HepG2 (cell line): ENCODE data around the gene KLHL21. TPM values are rescaled to one million over a fixed set of nuclear protein-coding genes. Genes with fewer than 3 reads are reported as not detected.

Experiments used
- HOXA5 ChIP-seq: sonication (generic); formaldehyde crosslinking; IDR thresholded peaks from 2 replicates; pipeline ENCODE4 v1.4.0; 2020; ENCODE audit warnings: missing genetic modification reagents
- HOXA7 ChIP-seq: sonication (generic); formaldehyde crosslinking; IDR thresholded peaks from 2 replicates; pipeline ENCODE4 v1.8.1; 2022; ENCODE audit warnings: mild to moderate bottlenecking, missing genetic modification reagents, moderate library complexity
- KAT7 ChIP-seq: IDR thresholded peaks from 2 replicates; pipeline ENCODE4 v1.6.1; 2018; ENCODE audit warnings: borderline replicate concordance, missing compliant biosample characterization
- POLR2AphosphoS2 ChIP-seq: IDR thresholded peaks from 2 replicates; pipeline ENCODE4 v1.6.1; 2011; ENCODE audit warnings: low read depth, low read length, improper control_type of control experiment
- RAD21 ChIP-seq: fragments of 450-650 bp; formaldehyde crosslinking; IDR thresholded peaks from 2 replicates; pipeline ENCODE4 v1.5.0; 2020; ENCODE audit warnings: mild to moderate bottlenecking
- SIX1 ChIP-seq: sonication (generic); formaldehyde crosslinking; IDR thresholded peaks from 2 replicates; pipeline ENCODE4 v1.4.0; 2020; ENCODE audit warnings: missing genetic modification reagents, borderline replicate concordance
- SP4 ChIP-seq: sonication (generic); formaldehyde crosslinking; IDR thresholded peaks from 2 replicates; pipeline ENCODE4 v1.8.1; 2023; ENCODE audit warnings: mild to moderate bottlenecking, missing genetic modification reagents
- ZNF501 ChIP-seq: sonication (generic); formaldehyde crosslinking; IDR thresholded peaks from 2 replicates; pipeline ENCODE4 v1.5.1; 2020; ENCODE audit warnings: mild to moderate bottlenecking, moderate library complexity, missing genetic modification reagents
- ZNF547 ChIP-seq: sonication (generic); formaldehyde crosslinking; IDR thresholded peaks from 2 replicates; pipeline ENCODE4 v1.5.1; 2020; ENCODE audit warnings: mild to moderate bottlenecking, missing genetic modification reagents
- ZNF552 ChIP-seq: sonication (generic); formaldehyde crosslinking; IDR thresholded peaks from 2 replicates; pipeline ENCODE4 v1.9.0; 2022; ENCODE audit warnings: missing genetic modification reagents, mild to moderate bottlenecking, borderline replicate concordance
- ZSCAN20 ChIP-seq: sonication (generic); formaldehyde crosslinking; IDR thresholded peaks from 2 replicates; pipeline ENCODE4 v1.4.0; 2020; ENCODE audit warnings: missing genetic modification reagents, mild to moderate bottlenecking, borderline replicate concordance
- polyA plus RNA-seq, 8 experiments: library from polyadenylated mRNA; depleted of rRNA in 3 of 8; stranded (reverse) in 7 of 8; unstranded in 1 of 8; fragments of >200 nt; fragmentation: Illumina TruSeq in 4 of 8; extraction: Trizol in 4 of 8; gene quantifications; 2 replicates each; pipeline versions ENCODE4 v1.2.1 to v1.2.3, GENCODE V29; 2011 to 2016; ENCODE audit warnings: low read depth in 4 of 8, missing spikeins in 1 of 8, mixed read lengths in 1 of 8; ENCODE audit not compliant: insufficient read depth in 1 of 8
- total RNA-seq, 5 experiments: library from RNA; depleted of rRNA; stranded (reverse); fragments of >200 nt; fragmentation: Illumina TruSeq; extraction: Trizol; gene quantifications; 2 replicates each; pipeline ENCODE4 v1.2.3, GENCODE V29; 2016; ENCODE audit warnings: low read depth in 1 of 5
- TF ChIP-seq, protein P1 (sequence below), 2 experiments: sonication (generic) in 1 of 2; formaldehyde crosslinking in 1 of 2; IDR thresholded peaks; 2 replicates each; pipeline versions ENCODE4 v1.4.0 to v1.6.1; 2016 to 2020; ENCODE audit warnings: borderline replicate concordance in 1 of 2, low read depth in 1 of 2, mild to moderate bottlenecking in 1 of 2, missing genetic modification reagents in 1 of 2
- TF ChIP-seq, protein P2 (sequence below): sonication (generic); formaldehyde crosslinking; IDR thresholded peaks from 2 replicates; pipeline ENCODE4 v1.8.0; 2022; ENCODE audit warnings: low read depth, missing genetic modification reagents
- TF ChIP-seq, protein P3 (sequence below): sonication (generic); formaldehyde crosslinking; IDR thresholded peaks from 2 replicates; pipeline ENCODE4 v1.5.1; 2020; ENCODE audit warnings: missing genetic modification reagents, mild to moderate bottlenecking, borderline replicate concordance
- TF ChIP-seq, protein P4 (sequence below): sonication (generic); formaldehyde crosslinking; IDR thresholded peaks from 2 replicates; pipeline ENCODE4 v1.4.0; 2020; ENCODE audit warnings: missing genetic modification reagents, low read depth, mild to moderate bottlenecking, borderline replicate concordance
- TF ChIP-seq, protein P5 (sequence below): sonication (generic); formaldehyde crosslinking; IDR thresholded peaks from 2 replicates; pipeline ENCODE4 v1.4.0; 2020; ENCODE audit warnings: missing genetic modification reagents, borderline replicate concordance

Gene KLHL21
- total and polyA plus RNA-seq, 2 of the 13 experiments (the other 11 are each of a cell fraction or from before 2014, with no cell fraction given) = 14.8 to 25.0 TPM

DNA sequence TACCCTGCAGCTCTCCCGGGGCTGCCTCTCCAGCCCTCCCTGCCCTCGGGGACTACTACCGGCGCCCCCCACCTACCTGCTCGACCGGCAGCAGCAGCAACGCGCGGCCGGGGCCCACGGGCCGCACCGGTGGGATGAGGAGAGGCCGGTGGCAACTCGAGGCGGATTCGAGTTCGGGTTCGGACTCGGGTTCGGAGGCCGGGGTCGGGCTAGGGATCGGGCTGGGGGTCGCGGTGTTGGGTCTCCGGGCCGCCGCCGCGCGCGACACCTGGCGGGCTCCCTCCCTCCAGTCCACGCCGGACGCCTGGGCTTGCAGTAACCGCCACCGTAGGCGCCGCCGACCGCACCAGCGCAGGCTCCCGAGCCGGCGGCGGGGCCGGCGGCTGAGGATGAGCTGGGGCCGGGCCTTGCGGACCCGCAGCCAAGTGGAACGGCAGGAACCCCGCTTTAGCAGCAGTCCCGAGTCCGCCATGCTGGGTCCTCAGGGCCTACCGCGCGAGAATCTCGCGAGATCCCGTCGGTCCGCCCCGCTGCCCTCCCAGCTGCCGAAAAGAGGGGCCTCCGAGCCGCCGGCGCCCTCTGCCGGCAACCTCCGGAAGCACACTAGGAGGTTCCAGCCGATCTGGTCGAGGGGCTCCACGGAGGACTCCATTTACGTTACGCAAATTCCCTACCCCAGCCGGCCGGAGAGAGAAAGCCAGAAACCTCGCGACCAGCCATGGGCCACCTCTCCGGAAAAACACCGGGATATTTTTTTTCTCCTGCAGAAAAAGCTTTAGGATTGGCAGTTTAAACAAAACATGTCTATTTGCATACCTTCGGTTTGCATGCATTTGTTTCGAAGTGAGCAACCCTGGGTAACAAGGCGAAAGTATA, 48.4 kb downstream of the KLHL21 start, which contains the start of gene NOL9 (continued):
- TF ChIP-seq, protein P1, sequence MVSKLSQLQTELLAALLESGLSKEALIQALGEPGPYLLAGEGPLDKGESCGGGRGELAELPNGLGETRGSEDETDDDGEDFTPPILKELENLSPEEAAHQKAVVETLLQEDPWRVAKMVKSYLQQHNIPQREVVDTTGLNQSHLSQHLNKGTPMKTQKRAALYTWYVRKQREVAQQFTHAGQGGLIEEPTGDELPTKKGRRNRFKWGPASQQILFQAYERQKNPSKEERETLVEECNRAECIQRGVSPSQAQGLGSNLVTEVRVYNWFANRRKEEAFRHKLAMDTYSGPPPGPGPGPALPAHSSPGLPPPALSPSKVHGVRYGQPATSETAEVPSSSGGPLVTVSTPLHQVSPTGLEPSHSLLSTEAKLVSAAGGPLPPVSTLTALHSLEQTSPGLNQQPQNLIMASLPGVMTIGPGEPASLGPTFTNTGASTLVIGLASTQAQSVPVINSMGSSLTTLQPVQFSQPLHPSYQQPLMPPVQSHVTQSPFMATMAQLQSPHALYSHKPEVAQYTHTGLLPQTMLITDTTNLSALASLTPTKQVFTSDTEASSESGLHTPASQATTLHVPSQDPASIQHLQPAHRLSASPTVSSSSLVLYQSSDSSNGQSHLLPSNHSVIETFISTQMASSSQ (IDR thresholded peaks at IDR 0.05; ENCODE audit: low read depth) = no peak
- TF ChIP-seq, protein P1 (CRISPR knock-in tag; IDR thresholded peaks at IDR 0.05; ENCODE audit: borderline replicate concordance) = peak; percentile 54; the same call in 1 of the 2 replicates
- TF ChIP-seq POLR2AphosphoS2 = no peak
- 0 out of 2 replicates have a peak, but pooled peaks have one; percentile 14 for TF ChIP-seq SIX1 (CRISPR knock-in tag)
- TF ChIP-seq RAD21 = peak; percentile 80
- TF ChIP-seq, protein P2, sequence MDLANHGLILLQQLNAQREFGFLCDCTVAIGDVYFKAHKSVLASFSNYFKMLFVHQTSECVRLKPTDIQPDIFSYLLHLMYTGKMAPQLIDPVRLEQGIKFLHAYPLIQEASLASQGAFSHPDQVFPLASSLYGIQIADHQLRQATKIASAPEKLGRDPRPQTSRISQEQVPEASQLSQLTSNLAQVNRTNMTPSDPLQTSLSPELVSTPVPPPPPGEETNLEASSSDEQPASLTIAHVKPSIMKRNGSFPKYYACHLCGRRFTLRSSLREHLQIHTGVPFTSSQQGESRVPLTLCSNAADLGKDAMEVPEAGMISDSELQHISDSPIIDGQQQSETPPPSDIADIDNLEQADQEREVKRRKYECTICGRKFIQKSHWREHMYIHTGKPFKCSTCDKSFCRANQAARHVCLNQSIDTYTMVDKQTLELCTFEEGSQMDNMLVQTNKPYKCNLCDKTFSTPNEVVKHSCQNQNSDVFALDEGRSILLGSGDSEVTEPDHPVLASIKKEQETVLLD (CRISPR knock-in tag) = 0 out of 2 replicates have a peak, but pooled peaks have one; percentile 19
- TF ChIP-seq KAT7 (CRISPR knock-in tag) = peak; percentile 50; the same call in 1 of the 2 replicates
- peak; percentile 84 for TF ChIP-seq HOXA5 (CRISPR knock-in tag)
- TF ChIP-seq, protein P3, sequence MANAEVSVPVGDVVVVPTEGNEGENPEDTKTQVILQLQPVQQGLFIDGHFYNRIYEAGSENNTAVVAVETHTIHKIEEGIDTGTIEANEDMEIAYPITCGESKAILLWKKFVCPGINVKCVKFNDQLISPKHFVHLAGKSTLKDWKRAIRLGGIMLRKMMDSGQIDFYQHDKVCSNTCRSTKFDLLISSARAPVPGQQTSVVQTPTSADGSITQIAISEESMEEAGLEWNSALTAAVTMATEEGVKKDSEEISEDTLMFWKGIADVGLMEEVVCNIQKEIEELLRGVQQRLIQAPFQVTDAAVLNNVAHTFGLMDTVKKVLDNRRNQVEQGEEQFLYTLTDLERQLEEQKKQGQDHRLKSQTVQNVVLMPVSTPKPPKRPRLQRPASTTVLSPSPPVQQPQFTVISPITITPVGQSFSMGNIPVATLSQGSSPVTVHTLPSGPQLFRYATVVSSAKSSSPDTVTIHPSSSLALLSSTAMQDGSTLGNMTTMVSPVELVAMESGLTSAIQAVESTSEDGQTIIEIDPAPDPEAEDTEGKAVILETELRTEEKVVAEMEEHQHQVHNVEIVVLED (CRISPR knock-in tag) = peak; percentile 67; the same call in 1 of the 2 replicates
- peak; percentile 45; the same call in 1 of the 2 replicates for TF ChIP-seq ZNF501 (CRISPR knock-in tag)
- peak; percentile 83 for TF ChIP-seq ZNF547 (CRISPR knock-in tag)
- TF ChIP-seq, protein P4, sequence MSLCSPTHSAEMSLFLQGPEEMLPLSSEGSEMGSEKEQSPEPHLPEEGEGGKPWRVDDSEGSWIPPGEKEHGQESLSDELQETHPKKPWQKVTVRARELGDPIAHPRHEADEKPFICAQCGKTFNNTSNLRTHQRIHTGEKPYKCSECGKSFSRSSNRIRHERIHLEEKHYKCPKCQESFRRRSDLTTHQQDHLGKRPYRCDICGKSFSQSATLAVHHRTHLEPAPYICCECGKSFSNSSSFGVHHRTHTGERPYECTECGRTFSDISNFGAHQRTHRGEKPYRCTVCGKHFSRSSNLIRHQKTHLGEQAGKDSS = 0 out of 2 replicates have a peak, but pooled peaks have one; percentile 31
- TF ChIP-seq, protein P5, sequence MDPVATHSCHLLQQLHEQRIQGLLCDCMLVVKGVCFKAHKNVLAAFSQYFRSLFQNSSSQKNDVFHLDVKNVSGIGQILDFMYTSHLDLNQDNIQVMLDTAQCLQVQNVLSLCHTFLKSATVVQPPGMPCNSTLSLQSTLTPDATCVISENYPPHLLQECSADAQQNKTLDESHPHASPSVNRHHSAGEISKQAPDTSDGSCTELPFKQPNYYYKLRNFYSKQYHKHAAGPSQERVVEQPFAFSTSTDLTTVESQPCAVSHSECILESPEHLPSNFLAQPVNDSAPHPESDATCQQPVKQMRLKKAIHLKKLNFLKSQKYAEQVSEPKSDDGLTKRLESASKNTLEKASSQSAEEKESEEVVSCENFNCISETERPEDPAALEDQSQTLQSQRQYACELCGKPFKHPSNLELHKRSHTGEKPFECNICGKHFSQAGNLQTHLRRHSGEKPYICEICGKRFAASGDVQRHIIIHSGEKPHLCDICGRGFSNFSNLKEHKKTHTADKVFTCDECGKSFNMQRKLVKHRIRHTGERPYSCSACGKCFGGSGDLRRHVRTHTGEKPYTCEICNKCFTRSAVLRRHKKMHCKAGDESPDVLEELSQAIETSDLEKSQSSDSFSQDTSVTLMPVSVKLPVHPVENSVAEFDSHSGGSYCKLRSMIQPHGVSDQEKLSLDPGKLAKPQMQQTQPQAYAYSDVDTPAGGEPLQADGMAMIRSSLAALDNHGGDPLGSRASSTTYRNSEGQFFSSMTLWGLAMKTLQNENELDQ (CRISPR knock-in tag) = no peak
- no peak for TF ChIP-seq HOXA7 (CRISPR knock-in tag)
- TF ChIP-seq ZNF552 (CRISPR knock-in tag) = no peak
- 0 out of 2 replicates have a peak, but pooled peaks have one; percentile 84 for TF ChIP-seq ZSCAN20
- TF ChIP-seq SP4 (CRISPR knock-in tag) = peak; percentile 80
